Smooth muscle cell of the brain vasculature (primary cell): ENCODE results near the gene COL19A1.
"Not testable (repeated sequence)": the region's sequence is repeated elsewhere in the genome, so short reads cannot be mapped to it uniquely, and the experiment has no call there.

Experiments used
- DNase-seq: peaks from one replicate; pipeline ENCODE4 v3.0.0-alpha.2; 2012; ENCODE audit warnings: low read depth, low spot score

Gene COL19A1

DNA sequence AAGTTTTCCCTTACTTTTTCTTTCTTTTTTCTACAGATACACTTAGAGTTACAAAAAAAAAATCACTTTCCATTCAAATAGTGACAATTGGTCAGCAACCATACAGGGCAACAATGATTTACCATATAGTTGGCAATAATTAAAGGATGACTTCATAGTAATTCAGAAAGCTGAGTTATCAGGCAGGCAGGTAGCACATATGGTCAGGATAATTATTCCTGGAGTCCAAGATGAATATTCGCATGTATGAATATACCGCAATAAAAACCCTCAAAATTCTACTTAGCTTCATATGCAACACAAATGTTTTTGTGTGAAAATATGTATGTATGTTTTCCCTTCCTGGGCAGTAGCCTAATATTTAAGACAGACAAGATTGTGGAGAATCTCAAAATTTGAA lies 34.5 kb downstream of the COL19A1 start:
- no peak for DNase-seq

GRCh38 chr6:69901361-69901760 lies 35.0 kb downstream of the COL19A1 start:
- no peak for DNase-seq

DNA sequence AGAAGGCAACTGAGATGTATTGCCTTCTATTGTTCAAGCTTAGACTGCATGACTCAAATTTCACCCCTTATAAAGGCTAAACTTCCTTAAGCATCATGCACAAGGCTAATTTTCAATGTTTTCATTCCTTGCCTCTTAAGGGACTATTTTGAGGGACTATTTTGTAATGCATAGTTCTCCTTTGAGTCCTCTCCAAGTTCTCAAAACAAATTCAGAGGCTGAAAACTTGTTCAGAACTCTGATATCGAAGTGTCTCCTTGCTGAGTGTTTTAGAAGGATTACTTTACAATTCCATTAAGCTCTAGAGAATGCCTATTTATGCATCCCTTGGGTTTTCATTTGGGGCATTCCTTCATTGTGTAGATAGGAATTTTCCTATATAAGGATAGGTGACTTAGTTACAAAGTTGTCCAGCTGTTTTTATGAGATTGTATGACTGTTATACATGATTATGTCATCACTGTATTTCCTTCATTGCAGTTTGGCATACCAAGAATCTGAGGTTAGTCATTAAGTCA lies 41.7 kb downstream of the COL19A1 start:
- no peak for DNase-seq

GRCh38 chr6:69913361-69913760 lies 47.0 kb downstream of the COL19A1 start:
- no peak for DNase-seq

- DNase-seq, result no peak
These were observed 47.7 kb downstream of the COL19A1 start for GRCh38 chr6:69914015-69914485.

DNA sequence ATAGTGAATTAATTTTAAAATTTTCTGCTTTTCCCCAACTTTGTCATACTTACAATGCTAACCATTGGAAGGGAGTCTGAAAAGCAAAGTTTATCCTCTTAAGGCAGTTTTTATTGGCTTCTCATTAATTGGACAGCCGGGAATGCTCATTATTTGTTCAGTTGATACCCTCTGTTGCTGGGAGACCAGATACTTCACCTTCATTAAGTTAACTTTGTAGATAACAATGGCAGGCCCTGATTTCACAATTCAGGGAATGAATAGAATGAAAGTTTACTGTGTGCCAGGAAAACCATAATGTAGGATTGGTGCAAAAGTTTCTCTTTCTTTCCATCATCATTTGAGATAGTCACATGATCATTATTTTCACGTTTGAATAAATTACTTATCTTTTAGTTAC lies 49.0 kb downstream of the COL19A1 start:
- DNase-seq, result no peak

DNA sequence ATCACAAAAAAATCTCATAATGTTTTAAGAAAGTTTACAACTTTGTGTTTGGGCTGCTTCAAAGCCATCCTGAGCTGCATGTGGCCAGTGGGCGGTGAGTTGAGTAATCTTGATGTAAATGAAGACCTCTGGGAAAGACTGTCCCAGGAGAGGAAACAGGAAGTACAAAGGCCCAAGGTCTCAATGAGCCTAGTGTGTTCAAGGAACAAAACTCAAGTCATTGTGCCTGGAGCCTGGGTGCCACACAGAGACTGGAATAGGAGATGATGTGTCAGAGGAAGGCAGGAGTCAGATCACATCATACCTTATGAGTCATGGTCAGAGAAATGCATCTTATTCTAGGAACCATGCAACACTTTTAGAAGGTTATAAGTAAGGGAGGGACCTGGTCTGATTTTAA lies 51.5 kb downstream of the COL19A1 start:
- DNase-seq, result peak; percentile 73

- no peak for DNase-seq
These were observed 52.6 kb downstream of the COL19A1 start for GRCh38 chr6:69918813-69919475.

GRCh38 chr6:69921066-69921465 lies 54.7 kb downstream of the COL19A1 start:
- DNase-seq, result not testable (repeated sequence)

DNA sequence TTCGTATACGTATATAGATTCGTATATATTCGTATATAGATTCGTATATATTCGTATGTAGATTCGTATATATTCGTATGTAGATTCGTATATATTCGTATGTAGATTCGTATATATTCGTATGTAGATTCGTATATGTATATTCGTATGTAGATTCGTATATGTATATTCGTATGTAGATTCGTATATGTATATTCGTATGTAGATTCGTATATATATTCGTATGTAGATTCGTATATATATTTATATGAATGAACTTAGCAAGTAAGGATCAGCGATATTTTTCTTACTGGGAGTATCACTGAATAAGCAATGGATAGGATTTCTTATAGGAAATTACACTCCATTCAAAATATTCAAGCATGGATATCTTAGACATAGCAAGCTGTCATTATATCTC lies 55.3 kb downstream of the COL19A1 start:
- DNase-seq, result not testable (repeated sequence)

DNA sequence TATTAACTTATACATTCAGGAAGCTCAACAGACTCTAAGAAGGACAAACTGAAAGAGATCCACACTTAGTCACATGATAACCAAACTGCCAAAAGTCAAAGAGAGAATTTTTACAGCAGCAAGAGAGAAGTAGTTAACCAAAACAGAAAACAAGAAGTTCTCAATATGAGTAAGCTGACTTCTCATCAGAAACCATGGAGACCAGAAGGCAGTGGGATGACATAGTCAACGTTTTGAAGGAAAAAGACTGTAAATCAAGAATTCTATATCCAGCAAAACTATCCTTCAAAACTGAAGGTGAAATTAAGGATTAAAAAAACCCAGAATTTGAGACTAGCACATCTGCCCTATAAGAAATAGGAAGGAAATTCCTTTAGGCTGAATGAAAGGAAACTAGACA lies 60.4 kb downstream of the COL19A1 start:
- no peak for DNase-seq

GRCh38 chr6:69933239-69933638 lies 66.9 kb downstream of the COL19A1 start:
- no peak for DNase-seq

- no peak for DNase-seq
These were observed 68.7 kb downstream of the COL19A1 start for GRCh38 chr6:69935079-69935478.

GRCh38 chr6:69936674-69937363 lies 70.5 kb downstream of the COL19A1 start:
- no peak for DNase-seq

DNA sequence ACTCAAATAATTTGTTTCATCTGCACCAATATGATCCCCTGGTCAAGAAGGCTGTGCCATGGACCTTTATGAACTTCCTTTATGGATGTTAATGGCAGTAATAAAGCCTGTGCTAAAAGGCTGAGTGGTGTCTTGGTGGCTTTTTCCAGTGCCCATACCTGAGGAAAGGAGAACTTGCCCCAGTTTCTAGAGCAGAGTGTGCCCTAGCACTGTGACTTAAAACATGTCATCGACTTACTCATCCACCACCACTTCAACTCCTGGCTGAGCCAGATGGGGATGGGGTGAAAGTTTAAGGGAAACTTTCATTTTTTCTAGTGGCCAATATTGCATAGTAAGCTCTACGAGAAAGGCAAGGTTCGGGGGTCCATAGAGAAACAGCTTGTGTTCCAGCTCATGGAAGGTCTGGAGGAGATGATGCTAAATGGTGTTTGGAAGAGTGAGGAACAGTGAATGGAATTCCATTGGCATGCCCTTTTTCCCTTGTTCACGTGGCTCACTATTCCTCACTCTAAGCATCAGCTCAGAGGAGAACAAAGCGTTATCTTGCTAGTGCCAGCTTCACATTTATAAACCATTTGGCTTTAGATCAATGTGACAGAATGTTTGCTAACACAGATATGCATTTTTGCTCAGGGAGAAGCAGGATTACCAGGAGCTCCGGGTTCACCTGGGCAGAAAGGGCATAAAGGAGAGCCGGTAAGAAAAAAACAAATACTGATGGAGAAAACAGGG lies 71.2 kb downstream of the COL19A1 start:
- no peak for DNase-seq

- no peak for DNase-seq
These were observed 76.1 kb downstream of the COL19A1 start for GRCh38 chr6:69942485-69942884.

DNA sequence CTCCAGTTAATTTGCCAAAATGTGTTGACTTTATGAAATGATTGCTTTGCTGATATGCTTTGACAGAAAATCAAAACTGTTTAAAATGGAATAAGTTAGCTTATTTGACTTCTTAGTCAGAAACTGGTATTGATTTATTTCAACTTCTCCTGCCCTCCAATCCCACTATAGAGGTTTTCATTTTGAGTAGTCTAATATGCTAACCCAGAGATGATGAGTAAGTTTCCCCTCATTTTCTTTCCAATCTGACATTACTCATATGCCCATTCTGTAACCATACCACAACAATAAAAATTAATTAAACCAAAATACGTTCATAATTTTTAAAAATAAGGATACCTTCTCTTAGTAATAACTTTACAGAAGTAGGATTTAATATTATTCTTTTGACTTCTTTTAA lies 78.8 kb downstream of the COL19A1 start:
- DNase-seq, result no peak

GRCh38 chr6:69948479-69949114 lies 82.2 kb downstream of the COL19A1 start:
- no peak for DNase-seq

GRCh38 chr6:69953491-69953890 lies 87.1 kb downstream of the COL19A1 start:
- DNase-seq, result no peak

DNA sequence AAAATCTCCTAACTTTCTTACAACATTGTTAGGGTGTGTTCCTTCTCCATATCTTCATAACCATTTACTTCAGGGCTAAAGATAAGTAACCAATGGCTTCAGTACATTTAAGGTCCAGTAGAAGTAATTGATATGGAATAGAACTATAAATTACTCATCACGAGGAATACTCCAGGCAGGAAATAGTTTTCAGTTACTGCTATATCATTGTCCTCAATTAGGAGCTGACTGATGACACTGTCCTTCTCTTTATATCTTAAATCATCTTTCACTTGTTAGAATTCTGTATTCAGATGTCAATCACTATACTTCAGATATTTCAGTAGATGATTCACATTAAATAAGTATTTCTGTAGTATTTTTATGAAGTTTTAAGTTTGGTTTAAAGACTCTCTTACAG lies 88.4 kb downstream of the COL19A1 start:
- DNase-seq, result no peak

DNA sequence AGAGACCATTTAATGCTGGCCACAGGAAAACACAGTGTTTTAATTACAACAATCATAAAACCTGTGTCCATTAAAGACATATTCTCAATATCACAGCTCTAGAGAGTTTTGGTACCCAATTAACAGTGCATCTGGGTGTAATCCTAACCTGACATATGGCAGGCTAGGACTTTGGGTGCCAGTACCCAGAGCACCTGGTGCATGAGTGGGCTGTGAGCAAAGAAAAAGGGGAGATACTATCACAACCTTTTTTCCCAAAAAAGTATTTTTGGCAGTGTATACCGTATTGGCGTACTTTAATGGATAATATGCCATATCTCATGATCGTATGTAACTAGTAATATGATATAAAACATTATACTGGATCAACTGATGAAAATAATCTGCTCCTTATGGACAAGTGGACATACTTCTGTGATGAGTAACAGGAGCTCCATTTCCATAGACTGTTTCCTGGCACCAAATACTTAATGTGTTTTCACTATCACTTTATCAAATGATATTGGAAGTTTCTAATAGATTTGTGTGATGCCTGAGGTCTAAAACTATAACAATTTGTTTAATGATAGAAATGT lies 91.7 kb downstream of the COL19A1 start:
- DNase-seq, result no peak

GRCh38 chr6:69958978-69959377 lies 92.6 kb downstream of the COL19A1 start:
- DNase-seq, result no peak
